BE2C (cell line): ENCODE results near the gene FGD3.

ENCODE experiments used
- DNase-seq: peaks from one replicate; pipeline ENCODE4 v3.0.0-alpha.2; 2020
- H3K27me3 ChIP-seq: fragments of 250-450 bp; sonication (Bioruptor Pico); 2 replicates; pipeline ENCODE4 v1.5.1; 2020; ENCODE audit warnings: mild to moderate bottlenecking
- H3K36me3 ChIP-seq: fragments of 250-450 bp; sonication (Bioruptor Pico); 2 replicates; pipeline ENCODE4 v1.5.1; 2020; ENCODE audit warnings: mild to moderate bottlenecking
- H3K4me1 ChIP-seq: fragments of 250-450 bp; sonication (Bioruptor Pico); 2 replicates; pipeline ENCODE4 v1.5.1; 2020
- H3K4me3 ChIP-seq: 2 replicates; pipeline ENCODE4 v1.5.1; 2011; ENCODE audit warnings: low read depth, low read length
- H3K9me3 ChIP-seq: fragments of 250-450 bp; sonication (Bioruptor Pico); 2 replicates; pipeline ENCODE4 v1.5.1; 2020
- TF ChIP-seq, protein P1 (sequence below): IDR thresholded peaks from 2 replicates; pipeline ENCODE4 v1.5.1; 2012; ENCODE audit warnings: mild to moderate bottlenecking, low read depth, low read length

FGD3 gene

DNA sequence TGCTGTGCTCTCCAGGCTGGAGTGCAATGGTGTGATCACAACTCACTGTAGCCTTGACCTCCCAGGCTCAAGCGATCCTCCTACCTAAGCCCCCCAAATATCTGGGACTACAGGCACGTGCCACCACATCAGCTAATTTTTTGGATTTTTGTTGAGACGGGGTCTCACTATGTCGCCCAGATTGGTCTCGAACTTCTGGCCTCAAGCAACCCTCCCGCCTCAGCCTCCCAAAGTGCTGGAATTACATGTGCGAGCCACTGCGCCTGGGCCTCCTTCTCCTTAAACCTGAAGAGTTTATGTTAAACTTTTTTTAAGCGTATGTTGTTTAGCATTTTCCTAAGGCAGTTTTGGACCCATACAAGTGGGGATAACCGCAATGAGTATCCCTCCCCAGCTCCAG is 80.4 kb downstream of the FGD3 start:
- no peaks in the 10 kb centered on the region for H3K36me3 ChIP-seq
- H3K4me3 ChIP-seq, result no peak overlapping the region
- no peak for DNase-seq
- H3K9me3 ChIP-seq, result no peaks in the 10 kb centered on the region
- no peaks in the 10 kb centered on the region for H3K4me1 ChIP-seq
- TF ChIP-seq, protein P1, sequence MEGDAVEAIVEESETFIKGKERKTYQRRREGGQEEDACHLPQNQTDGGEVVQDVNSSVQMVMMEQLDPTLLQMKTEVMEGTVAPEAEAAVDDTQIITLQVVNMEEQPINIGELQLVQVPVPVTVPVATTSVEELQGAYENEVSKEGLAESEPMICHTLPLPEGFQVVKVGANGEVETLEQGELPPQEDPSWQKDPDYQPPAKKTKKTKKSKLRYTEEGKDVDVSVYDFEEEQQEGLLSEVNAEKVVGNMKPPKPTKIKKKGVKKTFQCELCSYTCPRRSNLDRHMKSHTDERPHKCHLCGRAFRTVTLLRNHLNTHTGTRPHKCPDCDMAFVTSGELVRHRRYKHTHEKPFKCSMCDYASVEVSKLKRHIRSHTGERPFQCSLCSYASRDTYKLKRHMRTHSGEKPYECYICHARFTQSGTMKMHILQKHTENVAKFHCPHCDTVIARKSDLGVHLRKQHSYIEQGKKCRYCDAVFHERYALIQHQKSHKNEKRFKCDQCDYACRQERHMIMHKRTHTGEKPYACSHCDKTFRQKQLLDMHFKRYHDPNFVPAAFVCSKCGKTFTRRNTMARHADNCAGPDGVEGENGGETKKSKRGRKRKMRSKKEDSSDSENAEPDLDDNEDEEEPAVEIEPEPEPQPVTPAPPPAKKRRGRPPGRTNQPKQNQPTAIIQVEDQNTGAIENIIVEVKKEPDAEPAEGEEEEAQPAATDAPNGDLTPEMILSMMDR, result no peak
- no peaks in the 10 kb centered on the region; the same call in 1 of the 2 replicates for H3K27me3 ChIP-seq

GRCh38 chr9:93028448-93029006 is 81.2 kb downstream of the FGD3 start:
- Histone ChIP-seq H3K36me3 (no peaks in the 10 kb centered on the region), H3K4me1 (no peaks in the 10 kb centered on the region), H3K27me3 (no peaks in the 10 kb centered on the region; the same call in 1 of the 2 replicates), H3K4me3 (no peak overlapping the region), H3K9me3 (no peaks in the 10 kb centered on the region)
- TF ChIP-seq, protein P1, result no peak
- no peak for DNase-seq

GRCh38 chr9:93030642-93031628 is 83.6 kb downstream of the FGD3 start:
- TF ChIP-seq, protein P1, result no peak
- DNase-seq, result no peak
- H3K4me1 ChIP-seq, result no peaks in the 10 kb centered on the region

DNA sequence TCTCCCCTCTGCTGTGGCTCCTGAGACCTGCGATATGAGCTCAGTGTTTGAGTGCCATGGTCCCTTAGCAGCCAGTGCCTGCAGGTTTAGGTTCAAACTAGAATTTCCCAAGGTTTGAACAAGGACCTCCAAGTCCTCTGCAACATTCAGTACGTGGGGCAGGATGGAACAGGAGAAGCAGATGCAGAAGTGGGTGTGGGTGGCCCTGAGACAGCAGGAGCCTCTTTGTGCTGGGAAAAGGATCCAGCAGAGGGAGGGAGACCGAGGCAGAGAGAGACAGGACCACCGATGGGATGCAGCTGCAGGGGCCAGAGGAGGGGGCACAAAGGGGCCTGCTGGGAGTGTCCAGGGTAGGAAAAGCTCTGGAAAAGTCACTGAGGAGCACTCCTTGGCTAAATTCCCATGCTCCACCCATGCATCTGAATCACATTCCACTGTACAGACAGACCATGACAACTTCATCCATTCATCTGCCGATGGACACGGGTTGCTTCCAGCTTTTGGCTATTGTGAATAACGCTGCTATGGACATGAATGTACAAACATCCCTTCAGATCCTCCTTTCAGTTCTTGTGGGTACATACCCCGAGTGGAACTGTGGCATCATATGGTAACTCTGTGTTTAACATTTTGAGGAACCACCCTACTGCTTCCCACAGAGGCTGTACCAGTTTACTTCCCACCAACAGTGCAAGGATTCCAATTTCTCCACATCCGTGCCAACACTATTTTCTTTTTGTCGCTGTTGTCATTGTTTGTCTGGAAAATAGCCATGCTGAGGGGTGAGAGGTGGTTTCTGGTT is 84.5 kb downstream of the FGD3 start:
- no peaks in the 10 kb centered on the region; the same call in 1 of the 2 replicates for H3K27me3 ChIP-seq
- H3K4me3 ChIP-seq, result no peak overlapping the region
- no peaks in the 10 kb centered on the region for H3K4me1 ChIP-seq
- TF ChIP-seq, protein P1, result no peak
- H3K9me3 ChIP-seq, result no peaks in the 10 kb centered on the region
- no peaks in the 10 kb centered on the region for H3K36me3 ChIP-seq
- DNase-seq, result no peak

More at GRCh38 chr9:93030642-93031628, 83.6 kb downstream of the FGD3 start:
- H3K27me3 ChIP-seq, result no peaks in the 10 kb centered on the region; the same call in 1 of the 2 replicates
- H3K4me3 ChIP-seq, result no peak overlapping the region
- H3K9me3 ChIP-seq, result no peaks in the 10 kb centered on the region
- H3K36me3 ChIP-seq, result no peaks in the 10 kb centered on the region

- no peaks in the 10 kb centered on the region for H3K4me1 ChIP-seq
- no peaks in the 10 kb centered on the region for H3K36me3 ChIP-seq
- H3K27me3 ChIP-seq, result no peaks in the 10 kb centered on the region; the same call in 1 of the 2 replicates
- no peak overlapping the region for H3K4me3 ChIP-seq
- no peaks in the 10 kb centered on the region for H3K9me3 ChIP-seq
- TF ChIP-seq, protein P1, result no peak
- no peak for DNase-seq
Observed at GRCh38 chr9:93032545-93032944, 85.2 kb downstream of the FGD3 start.
